Amniotic epithelial cell (primary cell): ENCODE results near the gene PTPN23.
A peak's percentile ranks its signal among the peaks of the same experiment; 100 is the strongest.

ENCODE experiments used
- DNase-seq: peaks from one replicate; pipeline ENCODE4 v3.0.0-alpha.2; 2010; ENCODE audit warnings: low read depth

PTPN23 gene

DNA sequence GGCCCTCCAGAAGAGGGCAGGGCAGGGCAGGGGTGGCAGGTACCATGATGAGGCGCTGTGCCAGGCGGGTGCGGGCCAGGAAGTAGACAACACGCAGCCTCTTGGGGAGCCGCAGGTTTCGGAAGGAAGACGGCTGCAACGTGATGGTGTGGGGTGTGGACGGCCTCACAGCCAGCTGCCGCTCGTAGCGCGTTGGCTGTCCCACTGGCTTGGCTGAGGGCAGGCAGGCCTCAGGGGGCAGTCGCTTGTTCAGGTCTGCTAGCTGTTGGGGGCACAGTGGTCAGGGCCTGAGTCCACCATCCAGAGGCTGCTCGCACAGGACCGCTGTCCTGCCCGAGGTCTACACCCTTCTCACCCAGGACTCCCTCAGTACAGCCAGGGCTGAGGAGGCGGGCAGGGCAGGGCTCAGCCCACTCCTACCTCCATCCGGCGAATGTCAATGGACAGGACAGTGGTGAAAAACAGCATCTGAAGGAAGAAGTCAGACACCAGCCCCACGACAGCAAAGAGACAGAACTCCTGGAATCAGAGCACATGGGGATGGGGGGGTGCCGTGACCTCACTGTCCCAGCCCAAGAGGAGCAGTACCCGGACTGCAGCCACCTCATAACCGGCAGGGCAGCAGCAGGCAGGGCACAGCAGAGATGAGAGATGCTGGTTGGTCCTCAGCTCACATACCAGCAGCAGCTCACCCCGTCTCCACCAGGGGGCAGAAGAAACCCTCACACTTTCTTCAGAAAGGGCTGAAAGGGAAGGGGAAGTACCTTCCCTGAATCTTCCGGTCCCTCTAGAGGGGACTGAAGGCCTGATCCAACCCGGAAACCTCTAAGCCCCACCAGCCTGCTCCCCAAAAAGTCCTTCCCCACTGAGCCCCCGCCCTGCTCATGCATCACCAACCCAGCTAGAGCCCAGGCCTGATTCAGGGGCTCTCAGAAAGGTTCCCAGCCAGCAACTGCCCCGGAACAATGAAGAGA is 40.0 kb downstream of the PTPN23 start:
- peak; percentile 77 for DNase-seq

DNA sequence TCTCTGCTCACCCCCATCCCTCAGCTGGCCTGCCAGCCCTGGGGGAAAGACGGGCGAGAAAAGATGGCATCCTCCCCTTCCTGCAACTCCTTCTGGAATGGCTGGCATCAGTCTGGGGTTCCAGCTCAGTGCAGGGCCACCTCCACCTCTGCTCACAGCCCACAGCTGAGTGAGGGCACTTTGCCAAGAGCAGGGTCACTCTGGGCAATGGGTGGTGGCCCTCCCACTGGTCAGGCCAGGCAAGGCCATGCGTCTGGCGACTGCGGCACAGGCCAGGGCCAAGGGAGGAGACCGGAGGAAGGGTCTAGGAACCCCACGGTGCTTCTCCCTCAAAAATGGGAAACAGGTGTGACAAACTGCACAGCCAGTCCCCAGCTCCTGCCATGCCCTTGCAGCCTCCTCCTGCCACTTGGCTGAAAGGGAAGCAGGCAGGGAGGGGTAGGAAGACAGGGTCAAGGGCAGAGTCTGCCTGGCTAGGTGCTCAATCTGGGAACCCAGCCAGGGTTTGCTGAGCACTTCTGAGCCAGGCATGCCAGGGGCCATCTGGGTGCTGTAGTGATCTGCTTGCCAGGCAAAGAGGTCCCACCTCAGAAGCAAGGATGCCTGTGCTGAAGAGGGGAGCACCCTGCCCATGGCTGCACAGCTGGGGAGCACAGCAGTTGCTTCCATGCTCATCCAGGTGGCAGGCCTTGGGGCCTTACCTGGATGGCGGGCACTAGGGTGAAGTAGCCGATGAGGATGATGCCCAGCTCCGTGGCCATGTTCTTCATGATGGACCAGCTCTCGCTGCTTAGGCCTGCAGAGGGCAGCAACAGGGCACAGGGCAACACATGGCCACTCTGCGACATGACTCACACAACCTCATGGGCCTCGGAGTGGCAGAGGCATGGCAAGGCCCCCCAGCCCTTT is 41.2 kb downstream of the PTPN23 start:
- peak; percentile 39 for DNase-seq

DNA sequence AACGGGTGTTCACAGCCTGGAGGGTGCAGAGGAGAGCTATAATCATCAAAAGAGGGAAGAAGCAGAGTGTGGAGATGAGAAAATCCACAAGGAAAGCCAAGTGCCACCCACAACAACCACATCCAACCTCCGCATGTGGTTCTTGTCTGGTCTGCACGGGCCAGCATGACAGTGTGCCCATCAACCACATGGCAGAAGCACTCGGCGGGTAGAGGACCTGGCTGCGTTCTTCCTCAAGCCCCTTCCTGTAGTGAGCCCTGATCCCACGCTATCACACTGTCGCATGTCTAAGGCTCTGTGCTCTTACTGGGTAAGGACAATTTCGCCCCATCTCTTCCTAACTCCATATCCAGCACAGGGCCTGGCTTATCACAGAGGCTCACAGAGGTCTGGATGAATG is 41.9 kb downstream of the PTPN23 start:
- DNase-seq = no peak

DNA sequence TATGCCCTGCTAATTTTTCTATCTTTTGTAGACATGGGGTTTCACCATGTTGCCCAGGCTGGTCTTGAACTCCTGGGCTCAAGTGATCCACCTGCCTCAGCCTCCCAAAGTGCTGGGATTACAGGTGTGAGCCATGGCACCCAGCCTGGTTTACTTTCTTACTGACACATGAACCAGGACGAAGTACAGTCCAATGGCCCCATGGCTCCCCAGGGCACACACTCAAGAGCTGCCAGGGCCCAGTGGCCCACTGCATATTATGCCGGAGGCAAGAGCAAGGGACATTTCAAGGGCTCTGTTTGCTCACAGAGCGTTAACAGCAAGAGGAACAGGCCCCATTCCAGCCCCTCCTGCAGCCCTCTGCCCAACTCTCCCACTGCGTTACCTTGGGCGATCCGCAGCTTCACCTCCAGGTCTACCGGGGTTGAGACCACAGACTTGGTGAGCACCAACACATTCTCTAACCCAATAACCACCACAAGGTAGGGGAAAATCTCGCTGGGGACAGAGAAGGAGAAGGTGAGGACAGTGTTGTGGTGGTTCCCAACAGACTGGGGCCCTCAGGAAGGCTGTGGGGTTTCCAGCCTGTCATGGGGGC is 42.8 kb downstream of the PTPN23 start:
- no peak for DNase-seq

DNA sequence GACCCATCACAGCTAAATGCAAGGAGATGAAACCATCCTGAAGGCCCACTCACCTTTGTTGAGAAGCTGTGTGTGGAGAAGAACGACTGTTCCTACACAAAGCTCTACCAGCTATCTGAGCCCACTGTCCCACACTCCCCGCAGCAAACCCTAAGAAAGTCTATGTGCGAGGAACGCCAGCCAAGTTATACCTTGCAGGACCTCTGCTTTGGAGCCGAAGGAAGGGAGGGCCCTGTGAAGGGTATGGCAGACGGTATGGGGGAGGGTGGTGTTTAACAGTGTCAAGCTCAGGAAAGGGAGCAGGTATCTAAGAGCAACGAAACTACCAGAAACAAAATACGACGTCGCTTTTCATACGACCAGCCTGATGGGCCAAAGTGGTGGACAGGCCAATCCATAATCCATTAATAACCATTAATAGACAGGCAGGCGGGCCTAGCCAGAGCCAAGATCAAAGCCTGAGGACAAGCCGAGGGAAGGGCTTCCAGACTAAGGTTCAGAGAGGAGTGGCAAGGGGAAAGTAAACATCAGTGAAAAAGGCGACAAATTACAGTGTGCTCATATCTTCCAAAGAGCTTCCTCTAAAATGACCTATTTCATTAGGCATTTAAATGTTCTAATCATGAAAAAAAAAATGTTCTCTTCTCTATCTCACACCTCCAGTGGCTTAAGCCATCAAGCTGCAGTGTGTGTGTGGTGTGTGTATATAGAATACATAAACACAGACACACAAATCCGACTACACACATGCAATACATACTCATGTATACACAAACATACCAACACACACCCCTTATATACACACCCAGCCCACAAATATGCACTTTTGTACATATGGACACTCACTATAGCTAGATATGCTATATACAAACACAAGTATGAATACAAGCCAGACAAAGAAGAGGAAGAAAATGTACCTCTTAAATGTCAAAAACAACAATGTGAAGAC is 43.9 kb downstream of the PTPN23 start:
- no peak for DNase-seq

DNA sequence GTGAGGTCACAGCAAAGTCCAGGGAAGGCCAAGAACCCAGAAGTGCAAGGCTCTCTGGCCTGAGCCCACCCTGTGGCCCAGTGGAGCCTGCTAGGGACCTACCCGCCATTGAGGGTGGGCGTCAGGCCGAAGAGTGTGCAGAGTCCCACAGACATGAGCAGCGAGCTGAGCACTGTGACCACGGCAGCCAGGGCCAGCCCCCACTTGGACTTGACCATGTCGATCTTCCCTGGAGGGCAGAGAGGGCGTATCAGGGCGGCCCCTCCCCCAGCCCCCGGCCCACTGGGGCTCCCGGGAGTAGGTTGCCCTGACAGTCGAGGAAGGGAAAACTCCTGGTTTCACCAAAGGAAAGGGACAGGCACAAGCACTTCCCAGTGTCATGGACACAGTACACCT is 44.6 kb downstream of the PTPN23 start:
- DNase-seq = no peak

DNA sequence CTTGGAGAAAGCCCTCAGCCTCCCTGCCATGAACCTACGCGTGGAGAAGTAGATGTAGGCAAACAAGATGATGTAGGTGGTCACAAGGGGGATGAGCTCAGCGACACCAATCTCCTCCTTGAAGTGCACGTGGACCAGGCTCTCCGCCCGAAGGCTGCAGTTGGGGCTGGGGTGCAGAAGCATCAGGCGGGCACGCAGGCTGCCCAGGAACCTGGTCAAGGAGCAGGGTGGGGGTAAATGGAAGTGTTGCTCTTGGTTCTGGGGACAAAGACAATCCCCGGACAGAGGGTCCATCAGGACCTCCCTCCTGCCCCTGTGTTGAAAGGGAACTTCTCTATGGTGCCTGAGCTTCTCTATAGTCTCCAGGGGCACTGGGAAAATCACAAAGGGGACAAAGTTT is 45.1 kb downstream of the PTPN23 start:
- DNase-seq = no peak

DNA sequence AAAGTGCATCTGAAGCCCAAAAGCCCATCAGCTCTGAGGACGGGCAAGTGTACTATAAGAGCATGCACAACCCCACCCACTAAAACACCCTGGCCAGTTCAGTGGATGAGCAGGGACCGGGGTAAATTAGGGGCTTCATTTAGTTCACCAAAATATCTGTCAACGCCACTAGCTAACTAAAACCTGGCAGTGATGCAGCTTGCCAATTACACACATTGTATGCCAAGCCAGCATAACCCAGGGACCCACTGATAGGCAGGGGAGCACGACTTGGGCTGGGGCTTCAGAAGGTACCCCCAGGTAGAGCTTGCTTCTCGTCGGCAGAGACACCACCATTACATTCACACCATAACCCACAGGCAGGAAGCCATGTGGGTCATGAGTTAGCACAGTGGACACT is 47.0 kb downstream of the PTPN23 start:
- no peak for DNase-seq

DNA sequence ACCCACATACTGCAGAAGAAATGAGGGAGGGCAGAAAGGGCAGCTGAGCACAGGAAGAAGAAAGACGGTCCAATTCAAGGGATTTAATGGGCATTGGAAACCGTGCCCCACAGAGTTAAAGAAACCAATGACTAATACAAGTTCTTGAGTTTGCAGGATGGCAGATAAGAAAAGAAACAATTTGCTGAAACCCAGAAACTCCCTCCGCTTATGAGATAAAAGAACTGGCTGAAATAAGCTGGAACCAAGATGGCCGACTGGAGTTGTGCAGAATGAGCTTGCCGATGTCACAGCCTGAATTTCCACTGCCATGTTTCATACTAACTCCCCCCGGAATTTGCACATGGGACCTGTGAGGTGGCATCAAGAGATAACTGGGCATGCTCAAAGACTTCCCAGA is 47.8 kb downstream of the PTPN23 start:
- DNase-seq = peak; percentile 13

DNA sequence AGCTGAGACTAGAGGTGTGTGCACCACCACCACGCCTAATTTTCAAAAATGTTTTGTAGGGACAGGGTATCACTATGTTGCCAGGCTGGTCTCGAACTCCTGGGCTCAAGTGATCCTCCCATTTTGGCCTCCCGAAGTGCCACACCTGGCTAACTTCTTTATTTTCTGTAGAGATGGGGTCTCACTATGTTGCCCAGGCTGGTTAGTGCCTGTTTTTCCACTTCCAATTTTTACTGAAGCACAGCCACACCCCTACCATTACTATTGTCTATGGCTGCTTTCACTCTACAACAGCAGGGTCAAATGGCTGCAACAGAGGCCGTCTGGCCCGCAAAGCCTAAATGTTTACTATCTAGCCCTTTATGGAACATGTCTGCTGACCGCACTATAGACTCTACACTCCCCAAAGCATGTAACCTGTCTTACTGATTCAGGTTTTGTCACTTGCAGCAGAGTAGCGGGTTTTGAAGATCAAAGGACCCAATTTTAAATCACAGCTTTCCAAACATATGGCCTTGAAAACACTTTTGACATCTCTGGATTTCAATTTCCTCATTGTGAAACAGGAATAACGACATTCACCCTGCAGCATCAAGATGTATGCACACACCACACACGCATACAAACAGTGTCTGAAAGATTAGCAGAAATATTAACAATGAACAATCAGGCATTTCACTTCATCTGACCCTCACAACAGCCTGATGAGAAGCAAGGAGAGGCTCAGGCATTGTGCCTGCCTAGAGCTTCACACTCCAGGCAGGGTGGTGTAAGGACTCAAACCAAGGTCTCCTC is 48.9 kb downstream of the PTPN23 start:
- no peak for DNase-seq

DNA sequence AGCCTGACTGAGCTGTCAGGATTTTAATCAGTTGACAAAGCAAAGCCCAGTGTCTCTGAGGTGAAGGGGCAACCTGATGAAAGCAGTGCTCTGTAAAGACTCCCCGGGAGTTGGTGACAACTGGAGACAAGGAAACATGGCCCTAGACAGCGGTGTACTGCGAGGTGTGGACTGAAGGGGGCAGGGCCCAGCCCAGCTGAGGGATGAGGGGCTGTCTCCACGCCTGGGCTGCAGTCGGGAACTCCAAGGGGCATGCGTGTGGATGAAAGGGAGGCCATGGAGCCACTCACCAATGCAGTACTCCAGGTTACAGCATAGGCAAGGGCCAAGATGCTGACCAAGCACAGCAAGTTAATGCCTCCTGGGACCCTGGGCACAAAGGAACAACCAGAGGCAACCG is 49.8 kb downstream of the PTPN23 start:
- no peak for DNase-seq

DNA sequence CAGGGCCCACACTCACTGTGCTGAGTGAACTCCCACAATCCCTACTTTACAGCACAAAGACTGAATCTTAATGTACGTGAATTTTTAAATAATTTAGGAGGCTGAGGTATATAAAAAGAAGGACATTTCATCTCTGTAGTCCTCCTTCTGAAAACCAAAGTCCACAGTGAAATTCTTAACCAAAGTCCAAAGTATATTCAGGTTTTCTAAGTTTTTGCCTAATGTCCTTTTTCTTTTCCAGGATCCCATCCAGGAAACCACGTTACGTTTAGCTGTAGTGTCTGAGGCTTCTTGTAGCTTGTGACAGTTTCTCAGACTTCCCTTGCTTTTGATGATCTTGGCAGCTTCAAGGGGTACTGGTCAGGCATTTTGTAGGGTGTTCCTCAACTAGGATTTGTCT is 50.4 kb downstream of the PTPN23 start:
- no peak for DNase-seq

DNA sequence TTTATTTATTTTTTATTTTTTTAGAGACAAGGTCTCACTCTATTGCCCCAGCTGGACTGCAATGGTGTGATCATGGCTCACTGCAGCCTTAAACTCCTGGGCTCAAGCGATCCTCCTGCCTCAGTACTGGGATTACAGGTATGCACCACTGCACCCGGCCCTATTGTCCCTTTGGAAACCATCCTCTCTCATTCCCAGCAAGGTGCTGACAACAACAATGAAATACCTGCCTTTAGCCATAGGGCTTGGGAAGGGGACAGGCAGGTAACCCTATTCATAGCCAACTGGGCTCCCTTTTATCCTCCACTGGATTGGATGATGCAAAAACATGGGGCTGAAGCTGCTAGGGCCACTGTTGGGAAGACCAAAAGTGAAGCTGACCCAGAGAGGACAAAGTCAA is 51.9 kb downstream of the PTPN23 start:
- DNase-seq = no peak

DNA sequence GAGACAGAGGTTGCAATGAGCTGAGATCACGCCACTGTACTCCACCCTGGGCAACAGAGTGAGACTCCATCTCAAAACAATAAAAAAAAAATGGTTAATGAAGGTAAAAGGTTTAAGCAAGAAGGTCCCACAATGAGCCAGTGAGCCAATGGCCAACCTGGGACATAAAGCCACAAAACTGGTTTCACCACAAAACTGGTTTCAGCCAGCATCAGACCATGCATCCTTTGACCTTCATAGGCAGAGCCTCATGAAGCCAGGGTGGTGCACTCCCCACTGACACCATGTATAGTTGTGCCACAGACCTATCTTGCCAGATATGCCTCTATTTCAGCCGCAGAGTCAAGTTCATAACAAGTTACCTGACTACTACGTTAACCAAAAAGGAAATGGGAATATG is 53.0 kb downstream of the PTPN23 start:
- DNase-seq = no peak

DNA sequence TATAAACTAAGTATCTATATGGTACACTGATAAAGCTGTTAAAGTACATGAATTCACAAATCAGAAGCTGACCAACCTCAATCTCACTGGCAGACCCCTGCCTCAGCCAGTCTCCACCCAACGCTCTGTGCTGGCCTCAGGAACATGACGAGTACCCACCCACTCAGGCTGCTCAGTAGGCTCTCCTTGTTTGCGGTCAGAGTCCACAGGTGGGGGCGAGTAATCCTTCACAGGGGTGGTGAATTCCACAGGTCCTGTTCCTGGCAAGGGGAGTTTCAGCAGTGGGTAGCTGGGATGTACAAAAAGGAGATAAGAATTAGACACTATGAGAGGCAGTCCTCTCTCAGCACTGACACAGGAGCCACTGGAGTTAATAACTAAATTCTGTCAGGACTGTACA is 54.0 kb downstream of the PTPN23 start:
- DNase-seq = no peak

DNA sequence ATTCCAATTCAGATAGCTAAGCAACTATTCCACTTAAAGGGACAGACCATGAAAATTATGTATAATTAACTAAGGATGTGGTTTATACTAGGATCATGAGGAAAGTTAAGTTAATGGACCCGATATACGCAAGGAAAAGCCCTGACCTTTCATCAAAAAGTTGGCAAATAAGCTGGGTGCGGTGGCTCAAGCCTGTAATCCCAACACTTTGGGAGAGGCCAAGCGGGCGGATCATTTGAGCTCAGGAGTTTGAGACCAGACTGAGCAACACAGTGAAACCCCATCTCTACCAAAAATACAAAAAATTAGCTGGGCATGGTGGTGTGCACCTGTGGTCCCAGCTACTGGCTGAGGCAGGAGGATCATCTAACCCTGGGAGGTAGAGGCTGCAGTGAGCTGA is 55.4 kb downstream of the PTPN23 start:
- no peak for DNase-seq

DNA sequence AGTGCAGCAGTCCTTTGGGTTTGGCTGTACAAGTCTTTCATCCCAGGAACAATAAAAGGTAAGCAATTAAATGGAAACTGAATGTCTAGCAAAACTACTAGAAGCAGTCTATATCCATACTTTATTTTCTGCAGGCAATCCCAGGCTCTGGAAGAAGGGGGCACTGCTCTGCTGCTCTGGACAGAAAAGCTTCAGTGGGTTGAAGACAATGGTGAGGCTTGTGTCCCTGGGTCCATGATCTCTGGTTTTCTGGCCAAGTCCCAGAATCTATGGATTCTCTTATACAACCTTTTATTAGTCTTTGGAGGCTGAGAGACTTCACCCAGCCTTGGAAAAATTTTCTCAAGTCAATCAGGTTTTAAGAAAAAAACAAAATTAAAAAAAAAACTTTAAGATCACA is 59.3 kb downstream of the PTPN23 start:
- DNase-seq = peak; percentile 30

DNA sequence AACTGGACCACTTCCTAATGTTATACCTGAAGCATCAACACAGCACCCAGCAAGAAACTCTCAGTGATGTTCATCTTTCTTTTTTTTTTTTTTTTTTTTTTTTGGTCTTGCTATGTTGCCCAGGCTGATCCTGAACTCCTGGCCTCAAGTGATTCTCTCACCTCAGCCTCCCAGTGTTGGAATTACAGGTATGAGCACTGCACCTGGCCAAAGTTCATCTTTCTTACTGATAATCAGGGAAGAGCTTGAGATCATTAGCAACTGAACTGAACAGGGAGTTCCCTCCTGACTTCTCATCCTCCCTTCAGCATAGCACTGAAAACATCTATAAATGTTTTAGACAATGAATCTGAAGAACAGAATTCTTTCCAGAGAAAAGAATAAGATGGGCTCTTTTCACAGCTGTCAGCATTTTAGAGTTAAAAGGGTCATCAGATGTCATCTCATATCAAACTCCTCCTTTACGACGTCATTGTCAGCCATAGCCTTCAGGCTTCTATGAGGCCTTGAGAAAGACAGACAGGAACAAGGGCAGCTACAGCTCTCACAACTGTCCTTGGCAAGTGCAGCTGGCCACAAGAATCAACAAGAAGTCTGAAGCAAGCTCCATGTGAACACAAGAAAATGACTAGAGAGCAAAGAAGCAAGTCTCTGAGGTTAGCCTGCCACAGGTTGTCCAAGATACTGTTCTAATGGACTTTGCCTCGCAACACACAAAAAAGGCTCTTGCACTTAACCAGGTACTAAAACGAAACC is 61.2 kb downstream of the PTPN23 start:
- DNase-seq = peak; percentile 41

DNA sequence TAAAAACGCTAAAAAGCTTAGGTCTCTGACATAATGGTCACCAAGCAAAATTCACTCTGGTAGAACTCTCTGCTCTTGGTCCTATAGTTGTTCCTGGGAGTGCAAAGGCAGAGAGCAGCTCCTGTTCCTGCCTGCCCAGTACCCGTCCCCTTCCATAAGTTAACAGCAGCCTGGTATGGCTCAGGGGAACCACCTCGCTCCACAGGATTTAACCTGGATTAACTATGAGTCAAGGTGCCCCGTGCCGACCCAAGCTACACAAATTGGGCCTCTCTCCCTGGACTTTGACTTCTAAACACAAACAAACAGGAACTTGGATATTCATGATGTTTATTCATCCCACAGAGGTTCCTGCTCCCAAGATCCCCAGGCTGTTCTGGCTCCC is 62.8 kb downstream of the PTPN23 start:
- DNase-seq = peak; percentile 72

DNA sequence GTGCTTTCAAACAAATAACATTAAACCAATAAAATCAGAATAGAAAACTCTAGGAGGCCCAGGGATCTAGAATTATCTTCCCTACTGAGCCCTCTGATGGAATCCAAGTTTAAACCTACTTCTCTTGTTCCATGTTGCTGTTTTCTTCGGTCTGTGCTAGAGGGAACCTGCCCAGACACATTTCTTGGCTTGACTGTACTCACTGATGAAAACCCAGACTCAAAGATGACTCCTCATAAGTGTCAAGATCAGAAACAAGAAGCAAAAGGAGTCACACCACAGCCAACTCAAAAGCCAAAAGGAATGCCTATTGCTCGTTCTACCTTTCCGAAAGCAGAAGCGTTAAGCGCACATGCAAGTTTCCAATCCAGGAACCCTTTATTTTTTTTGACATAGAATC is 63.3 kb downstream of the PTPN23 start:
- peak; percentile 32 for DNase-seq
